ENCODE results near the gene ZNF324.
"Not testable (repeated sequence)": the region's sequence is repeated elsewhere in the genome, so short reads cannot be mapped to it uniquely, and the experiment has no call there.

The ZNF324 gene

GRCh38 chr19:58466760-58467589 is at the start of gene ZNF324:
ZNF324 (plus strand) TSS chr19:58467080; CDS start chr19:58469186, 2,106 bp downstream.
- peak; percentile 98 for DNase-seq

GRCh38 chr19:58428617-58429016 is 38.3 kb upstream of the ZNF324 start:
- no peak for DNase-seq

GRCh38 chr19:58429745-58430144 is 37.1 kb upstream of the ZNF324 start:
- no peak for DNase-seq

GRCh38 chr19:58434217-58434616 is 32.7 kb upstream of the ZNF324 start:
- no peak for DNase-seq

GRCh38 chr19:58439576-58440554 is 27.0 kb upstream of the ZNF324 start, which contains the start of gene ZNF132:
ZNF132 (minus strand) TSS chr19:58440153; CDS start chr19:58439821, 332 bp downstream.
- peak; percentile 100 for DNase-seq

- no peak for DNase-seq
Measured at GRCh38 chr19:58440556-58440955, 26.3 kb upstream of the ZNF324 start.

- DNase-seq, result not testable (repeated sequence)
Measured at GRCh38 chr19:58442986-58443385, 23.9 kb upstream of the ZNF324 start.

GRCh38 chr19:58448860-58449259 is 18.0 kb upstream of the ZNF324 start:
- not testable (repeated sequence) for DNase-seq

GRCh38 chr19:58449980-58450379 is 16.9 kb upstream of the ZNF324 start:
- DNase-seq, result peak; percentile 16

- no peak for DNase-seq
Measured at GRCh38 chr19:58450856-58451357, 16.0 kb upstream of the ZNF324 start.

- peak; percentile 97 for DNase-seq
Measured at GRCh38 chr19:58451358-58452101, 15.3 kb upstream of the ZNF324 start, which contains the start of gene ZNF324B. ZNF324B (plus strand) TSS chr19:58451622; CDS start chr19:58453702, 2,080 bp downstream.

GRCh38 chr19:58453743-58454142 is 13.1 kb upstream of the ZNF324 start:
- DNase-seq, result no peak

- DNase-seq, result no peak
Measured at GRCh38 chr19:58455306-58455705, 11.6 kb upstream of the ZNF324 start.

GRCh38 chr19:58456111-58456510 is 10.8 kb upstream of the ZNF324 start:
- no peak for DNase-seq

GRCh38 chr19:58460039-58460438 is 6.8 kb upstream of the ZNF324 start:
- DNase-seq, result no peak

GRCh38 chr19:58466089-58466759 is 656 bp upstream of the ZNF324 start:
- no peak for DNase-seq

GRCh38 chr19:58468216-58468839 is 1.4 kb downstream of the ZNF324 start:
- no peak for DNase-seq

GRCh38 chr19:58469241-58470013 is 2.5 kb downstream of the ZNF324 start:
- no peak for DNase-seq

GRCh38 chr19:58470837-58471543 is 4.1 kb downstream of the ZNF324 start:
- DNase-seq, result not testable (repeated sequence)

GRCh38 chr19:58471736-58472135 is 4.9 kb downstream of the ZNF324 start:
- DNase-seq, result no peak

Measured in inflammatory macrophage treated with lipopolysaccharide for 4 hours (primary cell).